HG02840 (cell line): ENCODE data around the gene SNX33.
"Not testable (repeated sequence)": the region's sequence is repeated elsewhere in the genome, so short reads cannot be mapped to it uniquely, and the experiment has no call there.

Source experiments
- ATAC-seq: cut with Tn5 transposase; IDR thresholded peaks from one replicate; pipeline ENCODE4 v1.9.1; 2021; ENCODE audit warnings: mild to moderate bottlenecking, moderate library complexity, moderate number of reproducible peaks; ENCODE audit not compliant: unreplicated experiment, low FRiP score

Gene SNX33

DNA sequence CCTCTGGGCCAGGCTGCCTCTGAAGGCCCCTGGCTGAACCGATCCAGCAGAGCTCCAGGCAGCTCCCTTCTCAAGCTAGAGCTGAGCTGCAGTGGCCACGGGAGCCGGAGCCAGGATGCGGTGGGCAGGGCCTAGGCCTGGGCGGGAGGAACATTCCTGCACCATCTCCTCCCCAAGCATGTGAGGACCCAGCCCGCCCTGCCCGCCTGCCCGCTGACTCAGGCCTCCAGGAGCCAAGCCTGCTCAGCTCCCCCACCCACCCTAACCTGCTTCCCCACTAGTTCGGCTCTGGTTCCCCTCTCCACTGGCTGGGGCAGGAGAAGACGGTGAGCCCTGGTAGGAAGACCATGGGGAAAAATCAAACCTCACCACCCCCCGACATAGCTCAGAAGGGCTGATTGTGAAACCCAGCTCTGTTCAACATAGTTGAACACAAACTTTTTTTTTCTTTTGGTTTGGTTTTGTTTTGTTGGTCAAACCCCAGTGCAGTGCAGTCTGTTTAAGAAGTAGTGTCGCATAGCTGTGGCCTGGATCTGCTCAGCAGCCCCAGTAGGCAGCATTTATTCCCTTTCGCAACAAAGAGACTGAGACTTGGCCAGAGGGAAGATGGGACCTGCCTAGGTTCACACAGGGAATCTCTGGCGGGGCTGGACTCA lies 13.5 kb downstream of the SNX33 start:
- ATAC-seq: no peak

DNA sequence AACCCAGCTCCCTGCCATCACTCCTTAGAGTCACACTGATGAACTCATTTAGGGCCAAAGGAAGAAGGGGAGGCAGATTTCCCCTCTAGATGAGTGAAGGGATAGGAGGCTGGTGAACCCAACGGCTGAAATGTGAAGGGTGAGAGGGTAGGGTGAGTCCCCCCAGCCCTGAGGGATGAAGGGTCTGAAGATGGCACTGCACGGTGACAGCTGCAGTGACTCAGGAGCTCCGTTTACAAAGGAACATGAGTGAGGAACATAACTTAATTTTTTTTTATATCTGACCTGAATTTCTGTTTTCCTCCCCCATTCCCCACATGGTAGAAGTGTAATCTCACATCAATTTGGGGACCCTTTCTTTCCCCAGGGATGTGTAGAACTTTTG lies 14.0 kb downstream of the SNX33 start:
- no peak for ATAC-seq

DNA sequence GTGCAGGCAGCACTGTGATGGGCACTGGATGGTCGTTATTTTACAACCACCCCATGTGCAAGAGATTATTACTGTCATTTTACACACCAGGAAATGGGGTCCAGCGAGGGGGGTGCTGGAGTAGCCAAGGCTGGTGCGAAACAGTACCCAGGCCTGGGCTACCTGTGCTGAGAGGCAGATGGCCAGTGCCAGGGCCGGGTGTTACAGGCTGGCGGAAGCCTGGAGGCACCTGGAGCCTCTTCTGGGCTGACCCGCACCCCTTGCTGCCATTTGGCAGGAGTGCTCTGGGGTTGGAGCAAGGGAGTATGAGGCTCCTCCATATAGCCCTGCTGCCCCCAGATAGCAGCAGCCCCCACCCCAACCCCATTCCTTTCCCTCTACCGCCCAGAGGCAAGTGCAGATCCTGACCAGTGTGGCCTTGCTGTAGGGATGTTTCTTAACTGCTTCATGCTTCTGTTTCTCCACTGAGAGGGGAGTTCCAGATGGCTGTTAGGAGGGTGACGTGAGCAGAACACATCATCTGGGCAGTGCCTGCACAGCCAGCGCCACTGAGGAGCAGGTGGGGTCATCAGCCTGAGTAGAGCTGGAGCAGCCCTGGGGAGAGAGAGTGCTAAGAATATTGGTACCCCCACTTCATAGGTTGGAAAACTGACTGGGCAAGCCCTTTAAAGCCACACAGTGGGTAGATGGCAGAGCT lies 15.3 kb downstream of the SNX33 start:
- ATAC-seq: no peak

DNA sequence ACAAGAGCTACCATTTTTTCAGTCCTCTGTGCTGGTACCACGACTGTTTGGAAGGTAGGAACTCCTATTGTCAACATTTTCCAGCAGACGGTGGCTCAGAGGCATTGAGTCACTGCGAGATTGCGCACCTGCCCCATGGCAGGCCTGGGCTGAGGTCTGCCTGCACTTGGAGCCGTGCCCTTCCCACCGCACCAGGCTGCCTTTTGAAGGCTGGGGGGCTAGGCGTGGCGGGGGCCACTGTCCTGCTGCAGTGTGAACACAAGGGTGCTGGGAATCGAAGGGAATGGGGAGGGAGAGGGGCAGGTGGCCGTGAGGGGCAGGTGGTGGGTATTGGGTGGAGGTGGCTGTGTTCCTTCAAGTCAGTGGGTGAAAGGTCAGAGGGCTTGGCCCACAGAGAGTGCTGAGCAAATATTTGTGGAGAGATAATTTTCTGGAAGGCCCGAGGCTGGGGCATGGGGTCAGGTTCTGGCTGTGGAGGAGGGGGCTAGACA lies 16.3 kb downstream of the SNX33 start:
- ATAC-seq: no peak

DNA sequence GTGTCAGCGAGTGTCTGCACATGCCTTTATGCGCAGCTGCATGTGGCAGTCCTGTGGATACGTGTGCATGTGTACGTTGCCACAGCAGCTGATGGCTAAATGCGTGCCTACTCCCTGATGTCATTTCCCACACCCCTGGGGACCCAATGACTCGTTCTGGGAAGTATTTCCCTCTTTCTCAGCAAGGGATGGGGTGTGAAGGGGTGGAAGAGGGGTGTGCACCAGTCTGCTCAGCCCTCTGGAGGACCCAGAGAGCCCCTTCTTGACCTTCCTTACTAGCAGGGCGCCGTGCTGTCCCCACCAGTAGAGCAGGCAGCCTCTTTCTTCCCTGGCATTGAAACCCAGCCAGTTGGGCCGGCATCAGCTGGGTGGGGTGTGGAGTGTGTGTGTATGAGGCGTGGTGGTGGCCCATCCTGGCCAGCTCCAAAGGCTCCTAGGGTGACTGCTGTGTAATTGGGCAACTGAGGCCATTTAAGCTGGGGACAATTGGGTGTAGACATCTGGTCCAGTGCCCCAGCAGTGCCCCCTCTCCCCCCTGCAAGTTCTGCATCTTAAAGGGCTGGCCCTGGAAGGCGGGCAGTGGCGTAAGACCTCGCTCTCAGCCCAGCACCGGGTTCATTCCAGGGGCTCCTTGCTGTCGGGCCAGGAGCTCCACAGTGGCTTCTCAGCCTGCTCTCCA lies 19.2 kb downstream of the SNX33 start:
- no peak for ATAC-seq

DNA sequence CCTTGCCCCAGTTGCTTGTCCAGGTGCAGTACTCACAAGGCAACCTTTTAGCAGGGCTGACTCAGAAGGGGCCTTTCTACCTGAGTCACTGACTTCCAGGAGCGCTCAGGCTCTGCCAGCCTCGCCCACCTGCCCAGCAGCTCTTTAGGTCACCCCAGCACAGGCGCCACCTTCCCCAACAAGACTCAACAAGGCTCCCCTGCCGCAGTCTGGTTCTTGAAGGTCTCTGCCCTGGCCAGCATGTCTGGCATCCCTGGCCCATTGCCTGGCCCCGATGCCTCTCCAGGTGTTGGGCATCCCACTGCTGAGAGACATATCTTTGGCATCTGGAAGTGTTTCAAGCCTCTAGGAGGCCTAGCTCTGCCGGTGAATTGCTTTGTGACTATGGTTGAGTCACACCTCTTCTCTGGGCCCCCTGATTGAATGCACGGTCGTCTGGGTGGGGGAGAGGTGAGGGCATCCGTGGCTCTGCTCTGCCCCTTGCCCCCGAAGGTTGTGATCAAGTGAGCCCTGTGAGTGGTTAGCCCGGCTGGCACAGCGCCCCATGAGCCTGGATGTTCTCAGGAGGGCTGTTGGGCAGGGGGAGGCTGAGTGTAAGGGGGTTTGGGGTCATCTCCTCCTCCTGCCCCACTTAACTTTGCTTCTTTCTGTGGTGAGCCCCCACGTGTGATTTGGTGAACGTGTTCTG lies 21.6 kb downstream of the SNX33 start:
- ATAC-seq: no peak

DNA sequence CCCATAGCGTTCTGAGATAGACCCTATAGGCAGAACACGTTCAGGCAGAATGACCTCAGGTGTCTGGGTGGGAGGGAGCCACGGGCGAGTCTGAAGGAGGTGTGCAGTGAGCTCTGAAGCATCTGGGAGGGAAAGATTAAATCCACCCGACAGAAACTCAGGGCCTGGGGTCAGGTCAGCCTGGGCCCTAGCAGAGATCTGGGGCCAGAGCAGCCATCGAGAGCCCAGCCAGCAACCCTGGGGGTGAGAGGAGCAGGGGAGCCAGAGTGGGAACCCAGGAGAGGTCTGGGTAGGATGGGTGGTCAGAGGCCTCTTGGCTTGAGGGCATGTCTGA lies 22.1 kb downstream of the SNX33 start:
- no peak for ATAC-seq

DNA sequence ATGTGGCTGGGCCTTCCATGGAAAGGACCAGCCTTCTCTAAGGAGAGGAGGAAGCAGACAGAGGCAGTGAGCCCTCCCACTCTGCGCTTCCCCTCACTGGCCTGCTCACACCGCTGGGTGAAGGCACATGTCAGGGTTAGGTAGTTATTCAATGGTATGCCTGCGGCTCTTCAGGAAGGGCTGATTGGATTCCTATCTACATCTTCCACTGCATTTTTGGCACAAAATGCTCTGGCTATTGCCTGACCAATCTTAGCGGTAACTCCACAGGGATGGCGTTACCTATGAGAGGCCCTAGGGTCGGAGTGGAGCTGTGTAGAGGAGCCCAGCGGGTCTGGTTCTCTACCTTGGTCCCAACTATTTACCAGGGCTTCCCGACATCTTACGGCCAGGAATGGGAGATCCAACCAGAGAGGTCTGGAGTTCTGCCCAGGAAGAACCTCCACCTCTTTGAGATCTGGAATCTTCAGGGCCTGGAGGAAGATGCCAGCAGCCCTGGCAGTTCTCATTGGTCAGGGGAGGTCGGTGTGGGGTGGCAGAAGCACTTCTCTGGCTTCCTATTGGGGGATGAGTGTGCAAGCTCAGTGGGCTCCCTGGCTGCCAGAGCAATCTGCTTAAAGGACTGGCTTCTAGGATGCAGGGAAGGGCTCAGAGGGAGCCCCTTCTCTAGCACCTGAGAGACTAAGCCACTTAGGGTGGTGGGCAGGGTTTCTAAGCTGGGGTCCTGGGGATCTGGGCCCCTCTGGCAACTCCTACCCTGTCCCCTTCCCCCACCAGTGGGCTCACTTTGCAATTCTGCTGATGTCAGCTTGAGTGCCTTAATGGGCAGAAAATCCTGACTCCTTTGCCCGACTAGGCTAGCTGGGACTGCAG lies 24.3 kb downstream of the SNX33 start:
- no peak for ATAC-seq

DNA sequence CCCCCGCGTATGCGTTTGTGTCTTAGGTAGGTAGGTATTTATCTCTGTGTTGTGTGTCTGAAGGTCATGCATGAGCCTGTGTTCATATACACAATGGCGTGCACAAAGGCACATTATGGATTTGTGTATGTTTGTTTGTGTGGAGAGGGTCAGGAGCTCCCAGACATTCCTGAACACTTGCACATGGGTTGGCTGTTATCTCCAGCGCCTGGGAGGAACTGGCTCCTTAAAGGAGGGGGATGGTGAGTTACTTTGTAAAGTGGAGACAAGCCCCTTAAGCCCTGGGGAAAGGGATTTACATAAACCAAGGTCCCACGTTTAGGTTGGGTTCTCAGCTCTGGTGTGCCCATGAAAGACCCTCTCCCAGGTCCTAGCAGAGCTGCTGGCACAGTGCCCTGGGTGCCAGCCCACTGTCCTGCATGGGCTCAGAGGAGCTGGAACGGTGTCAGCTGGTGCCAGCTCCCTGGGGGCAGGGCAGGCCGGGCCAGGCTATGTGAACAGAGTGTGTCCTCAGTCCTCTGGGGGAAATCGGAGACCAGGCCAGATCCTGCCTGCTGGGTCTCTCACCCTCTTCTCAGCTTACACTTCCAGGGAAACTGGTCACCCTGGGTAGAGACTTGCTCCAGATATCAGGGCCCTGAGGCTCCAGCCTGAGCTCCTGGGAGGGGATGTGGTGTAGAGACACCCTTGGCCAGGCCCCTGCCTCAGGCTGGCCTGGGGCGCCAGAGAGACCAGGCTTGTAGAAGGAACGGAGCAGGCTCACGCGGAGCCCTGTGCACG lies 25.1 kb downstream of the SNX33 start:
- no peak for ATAC-seq

DNA sequence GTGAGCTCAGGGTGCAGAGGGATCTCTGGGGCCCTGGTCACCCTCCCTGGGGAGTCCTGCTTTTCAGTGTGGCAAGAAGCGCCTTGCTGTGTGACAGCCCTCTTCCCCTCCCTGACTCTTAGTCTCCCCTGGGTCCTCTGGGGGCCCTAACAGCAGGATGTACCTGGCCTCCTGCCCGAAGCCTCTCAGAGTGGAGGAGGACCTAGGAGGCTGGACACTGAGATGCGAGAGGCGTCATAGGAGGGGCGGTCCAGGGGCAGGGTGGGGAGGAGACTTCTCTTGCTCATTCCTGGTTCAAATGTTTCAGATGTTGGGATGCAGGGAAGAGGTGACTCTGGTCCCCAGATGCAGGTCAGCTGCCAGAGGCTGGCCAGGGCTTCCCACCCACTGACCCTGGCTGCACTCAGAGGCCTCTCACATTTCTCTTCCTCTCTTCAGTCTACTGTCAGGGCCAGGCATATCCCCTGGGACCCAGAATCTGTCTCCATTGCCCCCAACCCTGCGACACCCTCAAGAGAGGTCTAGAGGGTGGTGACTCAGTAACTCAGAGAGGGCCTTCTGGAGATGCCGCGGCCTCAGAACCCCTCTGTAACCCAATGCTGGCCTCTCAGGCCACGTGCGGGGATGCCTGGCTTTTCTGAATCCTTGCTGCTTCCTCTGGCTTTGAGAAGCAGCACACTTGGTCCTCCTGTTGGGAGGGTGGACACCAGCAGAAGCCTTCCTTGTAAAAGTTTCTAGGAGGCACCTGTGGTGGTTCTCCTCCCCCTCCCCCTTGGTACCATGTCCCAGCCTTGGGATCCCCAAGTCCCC lies 25.9 kb downstream of the SNX33 start:
- ATAC-seq: no peak

DNA sequence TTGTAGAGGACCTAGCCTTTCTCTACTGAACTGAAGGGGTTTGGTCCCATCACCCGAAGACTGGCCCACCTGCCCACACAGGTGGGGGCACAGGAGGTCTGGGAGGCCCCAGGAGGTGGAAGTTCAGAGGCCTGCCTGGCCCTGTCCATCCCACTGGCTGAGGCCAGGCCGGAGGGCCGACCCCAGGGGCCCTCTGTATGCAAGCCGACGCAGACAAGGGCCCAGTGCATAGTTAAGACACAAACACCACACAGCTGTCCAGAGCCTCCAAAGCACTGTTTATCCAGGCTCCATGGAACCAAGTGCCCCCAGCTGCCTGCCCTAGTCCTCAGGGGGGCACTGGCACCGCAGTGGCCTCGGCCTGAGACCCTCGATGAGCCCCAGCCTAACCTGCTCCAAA lies 26.7 kb downstream of the SNX33 start:
- no peak for ATAC-seq

DNA sequence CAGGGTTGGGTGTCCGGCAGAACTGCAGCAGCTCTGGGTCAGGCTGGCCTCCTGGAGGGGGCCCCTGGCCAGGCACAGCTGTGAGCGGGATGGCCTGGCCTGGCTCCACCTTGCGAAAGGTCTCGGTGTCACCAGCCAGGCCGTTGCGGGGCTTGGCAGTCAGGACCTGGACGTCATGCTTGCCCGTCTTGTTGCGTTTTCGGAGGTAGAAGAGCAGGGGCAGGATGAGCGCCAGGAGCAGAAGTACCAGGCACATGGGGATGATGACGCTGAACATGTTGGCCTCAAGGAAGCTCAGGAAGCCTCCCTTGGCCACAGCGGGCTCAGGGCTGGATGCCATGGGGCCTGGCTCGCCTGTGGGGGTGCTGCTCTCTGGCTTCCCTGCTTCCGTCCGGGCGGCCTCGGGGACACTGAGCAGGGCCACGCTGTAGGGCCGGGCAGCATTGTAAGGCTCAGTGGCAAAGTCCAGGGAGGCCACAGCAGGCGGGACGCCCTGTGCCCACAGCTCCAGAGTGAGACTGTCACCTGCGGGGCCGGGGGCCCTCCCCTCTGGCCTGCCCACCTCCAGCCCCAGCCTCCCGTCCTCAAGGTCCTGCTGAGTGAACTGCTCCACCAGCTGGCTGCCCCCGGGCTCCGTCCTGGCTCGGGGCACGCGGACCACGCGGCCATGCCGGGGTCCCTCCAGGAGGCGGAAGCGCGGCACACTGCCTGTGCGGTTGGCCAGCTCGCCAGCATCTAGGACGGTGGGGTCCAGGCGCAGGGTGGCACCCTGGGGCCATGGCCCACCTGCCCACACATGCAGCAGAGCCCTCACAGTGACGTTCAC lies 28.1 kb downstream of the SNX33 start:
- ATAC-seq: no peak

DNA sequence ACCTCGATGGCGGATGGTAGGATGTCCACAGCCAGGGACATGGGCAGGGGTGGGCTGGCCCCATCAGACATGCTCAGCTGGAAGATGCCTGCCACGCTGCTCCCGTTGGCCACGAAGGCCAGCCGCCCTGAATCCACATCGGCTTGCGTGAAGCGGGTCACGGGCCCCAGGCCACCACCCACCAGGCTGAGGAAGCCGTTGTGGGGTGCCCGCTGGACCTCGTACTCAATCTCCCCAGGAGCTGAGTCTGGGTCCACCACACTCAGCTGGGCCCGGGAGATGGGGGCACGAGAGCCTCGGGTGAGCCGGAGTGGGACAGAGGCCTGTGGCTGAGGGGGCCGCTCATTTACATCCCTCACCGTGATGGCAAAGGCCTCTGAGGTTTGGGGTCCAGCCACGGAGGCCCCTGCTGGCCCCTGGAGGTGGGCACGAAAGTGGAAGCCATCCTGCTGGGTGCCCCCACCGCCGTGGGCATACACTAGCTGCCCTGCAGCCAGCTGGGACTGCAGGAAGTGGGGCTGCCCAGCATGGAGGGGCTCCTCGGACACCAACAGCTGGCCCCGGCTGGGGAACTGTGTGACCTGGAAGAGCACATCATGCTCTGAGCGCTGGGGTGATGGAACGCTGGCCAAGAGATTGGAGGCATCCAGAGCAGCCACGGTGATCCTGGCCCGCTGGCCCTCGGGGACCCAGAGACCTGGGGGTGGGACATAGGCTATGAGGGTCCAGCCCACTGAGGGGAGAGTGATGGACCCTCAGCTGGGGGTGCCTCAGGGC lies 29.2 kb downstream of the SNX33 start:
- ATAC-seq: no peak

DNA sequence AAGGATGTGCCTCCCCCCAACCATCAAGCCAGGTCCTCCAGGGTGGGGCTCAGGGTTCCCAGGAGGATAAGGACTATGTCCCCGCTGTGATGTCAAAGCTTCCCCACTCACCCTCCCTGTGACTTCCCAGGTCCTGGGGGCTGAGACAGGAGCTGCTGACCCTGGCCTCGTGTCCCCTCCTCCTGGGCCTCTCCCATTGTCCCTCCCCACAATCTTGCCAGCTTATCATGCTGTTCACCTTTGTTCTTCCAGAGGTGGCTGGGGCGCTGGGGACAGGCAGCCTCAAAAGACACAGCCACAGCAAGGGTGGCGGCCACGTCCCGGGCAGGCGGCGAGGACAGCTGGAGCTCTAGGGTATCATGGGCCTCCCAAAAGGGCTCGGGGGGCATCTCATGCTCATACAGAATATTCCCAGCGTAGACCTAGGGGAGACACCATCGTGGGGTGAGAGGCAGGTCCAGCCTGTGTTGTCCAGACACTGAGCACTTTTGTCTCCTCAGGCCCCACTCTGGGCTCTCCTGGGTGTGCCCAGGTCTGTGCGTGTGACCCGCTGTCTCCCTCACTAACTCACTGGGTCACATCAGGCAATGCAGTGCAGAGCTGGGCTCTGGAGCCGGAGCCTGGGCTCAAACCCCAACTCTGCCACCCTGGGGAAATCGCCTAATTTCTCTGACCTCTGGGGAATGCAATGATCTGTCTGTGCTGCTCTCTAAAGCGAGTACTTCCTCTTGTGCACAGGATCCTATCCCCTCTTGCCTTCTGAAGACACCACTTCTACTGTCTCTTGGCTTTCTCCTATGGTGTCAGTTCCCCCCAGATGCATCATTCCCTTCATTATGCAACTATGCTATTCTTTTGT lies 30.0 kb downstream of the SNX33 start:
- ATAC-seq: no peak

DNA sequence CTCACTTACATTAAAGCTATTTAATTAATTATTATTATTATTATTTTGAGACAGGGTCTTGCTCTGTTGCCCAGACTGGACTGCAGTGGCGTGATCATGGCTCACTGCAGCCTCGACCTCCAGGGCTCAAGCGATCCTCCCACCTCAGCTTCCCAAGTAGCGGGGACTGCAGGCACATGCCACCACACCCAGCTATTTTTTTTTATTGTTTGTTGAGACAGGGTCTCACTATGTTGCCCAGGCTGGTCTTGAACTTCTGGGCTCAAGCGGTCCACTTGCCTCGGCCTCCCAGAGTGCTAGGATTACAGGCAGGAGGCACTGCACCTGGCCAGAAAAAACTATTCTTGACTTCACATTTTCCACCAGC lies 30.6 kb downstream of the SNX33 start:
- ATAC-seq: not testable (repeated sequence)
